Measurements from ENCODE around the gene ELL.

DNA sequence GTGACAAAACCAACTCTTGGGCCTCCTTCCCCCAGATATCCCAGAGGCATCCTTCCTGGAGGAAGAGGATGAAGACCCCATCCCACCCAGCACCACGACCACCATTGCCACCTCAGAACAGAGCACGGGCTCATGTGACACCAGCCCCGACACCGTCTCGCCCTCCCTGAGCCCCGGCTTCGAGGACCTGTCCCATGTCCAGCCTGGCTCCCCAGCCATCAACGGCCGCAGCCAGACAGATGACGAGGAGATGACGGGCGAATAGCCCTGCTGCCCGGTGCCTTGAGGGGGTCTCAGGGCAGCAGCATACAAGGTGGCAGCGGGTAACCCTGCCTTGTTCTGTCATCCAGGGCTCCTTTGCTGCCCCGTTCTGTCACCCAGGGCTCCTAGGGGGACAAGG, 46.5 kb upstream of the ELL start:
- TF ChIP-seq, protein P1, sequence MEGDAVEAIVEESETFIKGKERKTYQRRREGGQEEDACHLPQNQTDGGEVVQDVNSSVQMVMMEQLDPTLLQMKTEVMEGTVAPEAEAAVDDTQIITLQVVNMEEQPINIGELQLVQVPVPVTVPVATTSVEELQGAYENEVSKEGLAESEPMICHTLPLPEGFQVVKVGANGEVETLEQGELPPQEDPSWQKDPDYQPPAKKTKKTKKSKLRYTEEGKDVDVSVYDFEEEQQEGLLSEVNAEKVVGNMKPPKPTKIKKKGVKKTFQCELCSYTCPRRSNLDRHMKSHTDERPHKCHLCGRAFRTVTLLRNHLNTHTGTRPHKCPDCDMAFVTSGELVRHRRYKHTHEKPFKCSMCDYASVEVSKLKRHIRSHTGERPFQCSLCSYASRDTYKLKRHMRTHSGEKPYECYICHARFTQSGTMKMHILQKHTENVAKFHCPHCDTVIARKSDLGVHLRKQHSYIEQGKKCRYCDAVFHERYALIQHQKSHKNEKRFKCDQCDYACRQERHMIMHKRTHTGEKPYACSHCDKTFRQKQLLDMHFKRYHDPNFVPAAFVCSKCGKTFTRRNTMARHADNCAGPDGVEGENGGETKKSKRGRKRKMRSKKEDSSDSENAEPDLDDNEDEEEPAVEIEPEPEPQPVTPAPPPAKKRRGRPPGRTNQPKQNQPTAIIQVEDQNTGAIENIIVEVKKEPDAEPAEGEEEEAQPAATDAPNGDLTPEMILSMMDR (IDR thresholded peaks at IDR 0.05): no peak
- no peak for TF ChIP-seq POLR2A (IDR thresholded peaks at IDR 0.05)

All from esophagus squamous epithelium (tissue), 4 donors.